Rectal smooth muscle tissue (tissue), 1 donor: Measurements from ENCODE around the gene KANK4.

Source experiments
- H3K27ac ChIP-seq: one replicate; pipeline ENCODE4 v1.7.0; 2013; ENCODE audit warnings: low read depth, low read length, inconsistent platforms
- H3K27me3 ChIP-seq: one replicate; pipeline ENCODE4 v1.7.0; 2013; ENCODE audit warnings: low read length; ENCODE audit not compliant: control insufficient read depth, insufficient read depth
- H3K36me3 ChIP-seq: one replicate; pipeline ENCODE4 v1.7.0; 2013; ENCODE audit warnings: low read length; ENCODE audit not compliant: control insufficient read depth, insufficient read depth
- H3K4me1 ChIP-seq: one replicate; pipeline ENCODE4 v1.7.0; 2013; ENCODE audit warnings: low read length; ENCODE audit not compliant: control insufficient read depth, insufficient read depth
- H3K4me3 ChIP-seq: one replicate; pipeline ENCODE4 v1.7.0; 2013; ENCODE audit warnings: low read length
- H3K9ac ChIP-seq: one replicate; pipeline ENCODE4 v1.7.0; 2013; ENCODE audit warnings: low read length

The KANK4 gene

DNA sequence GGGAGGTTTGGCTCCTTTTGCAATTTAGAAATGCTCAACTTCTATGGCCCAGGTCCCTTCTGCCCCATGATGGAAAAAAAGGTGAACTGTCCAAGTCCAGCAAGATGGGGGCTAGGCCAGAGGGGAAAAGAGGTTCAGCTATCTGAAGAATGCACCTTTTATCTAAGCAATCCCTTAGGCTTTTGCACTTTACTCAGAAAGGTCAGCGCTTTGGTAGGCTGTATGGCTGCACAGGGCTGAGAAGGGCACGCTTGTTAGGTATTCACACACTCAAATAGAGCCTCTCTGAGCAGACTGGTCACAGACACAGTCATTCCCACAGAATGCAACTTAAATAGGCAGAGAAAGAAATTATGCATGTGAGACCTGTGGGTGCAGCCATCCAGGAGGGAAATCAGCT, 31.0 kb downstream of the KANK4 start:
- Histone ChIP-seq H3K27ac (no peak overlapping the region), H3K4me3 (no peak overlapping the region), H3K9ac (no peak overlapping the region), H3K4me1 (no peaks in the 10 kb centered on the region), H3K36me3 (no peaks in the 10 kb centered on the region), H3K27me3 (no peaks in the 10 kb centered on the region)

DNA sequence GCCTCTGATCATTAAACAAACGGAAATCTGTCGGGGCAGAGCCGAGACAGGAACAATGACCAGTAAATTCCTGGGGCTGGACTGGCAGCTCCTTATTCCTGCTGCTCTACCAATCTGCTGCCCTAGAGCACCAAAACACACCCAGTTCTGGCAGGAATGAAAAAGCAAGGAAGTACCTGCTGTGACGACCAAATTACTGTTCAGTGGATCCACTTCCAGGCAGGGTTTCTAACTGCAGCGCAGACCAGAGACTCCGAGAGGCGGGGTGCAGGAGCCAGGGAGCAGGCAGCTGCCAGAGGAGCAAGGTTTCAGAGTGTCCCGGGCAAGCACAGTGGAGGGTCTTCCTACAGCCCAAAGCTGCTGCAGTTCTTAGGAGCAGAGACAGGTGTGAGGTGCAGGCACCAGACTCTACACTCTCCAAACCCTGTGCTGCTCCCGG, 32.4 kb downstream of the KANK4 start:
- no peak overlapping the region for H3K27ac ChIP-seq
- H3K4me3 ChIP-seq: no peak overlapping the region
- H3K4me1 ChIP-seq: no peaks in the 10 kb centered on the region
- no peak overlapping the region for H3K9ac ChIP-seq
- H3K27me3 ChIP-seq: no peaks in the 10 kb centered on the region
- no peaks in the 10 kb centered on the region for H3K36me3 ChIP-seq

- peak overlapping the region; percentile 10 for H3K4me3 ChIP-seq
- H3K4me1 ChIP-seq: no peaks in the 10 kb centered on the region
- H3K27ac ChIP-seq: no peak overlapping the region
- H3K36me3 ChIP-seq: no peaks in the 10 kb centered on the region
- no peak overlapping the region for H3K9ac ChIP-seq
- H3K27me3 ChIP-seq: no peaks in the 10 kb centered on the region
Observed at GRCh38 chr1:62285984-62286785, 33.0 kb downstream of the KANK4 start.

- no peaks in the 10 kb centered on the region for H3K4me1 ChIP-seq
- no peaks in the 10 kb centered on the region for H3K36me3 ChIP-seq
- no peak overlapping the region for H3K4me3 ChIP-seq
- no peak overlapping the region for H3K27ac ChIP-seq
- no peak overlapping the region for H3K9ac ChIP-seq
- H3K27me3 ChIP-seq: no peaks in the 10 kb centered on the region
Observed at GRCh38 chr1:62285440-62285839, 33.8 kb downstream of the KANK4 start.

GRCh38 chr1:62283986-62284385, 35.2 kb downstream of the KANK4 start:
- Histone ChIP-seq H3K27ac (no peak overlapping the region), H3K4me3 (no peak overlapping the region), H3K27me3 (no peaks in the 10 kb centered on the region), H3K9ac (no peak overlapping the region), H3K36me3 (no peaks in the 10 kb centered on the region), H3K4me1 (no peaks in the 10 kb centered on the region)

DNA sequence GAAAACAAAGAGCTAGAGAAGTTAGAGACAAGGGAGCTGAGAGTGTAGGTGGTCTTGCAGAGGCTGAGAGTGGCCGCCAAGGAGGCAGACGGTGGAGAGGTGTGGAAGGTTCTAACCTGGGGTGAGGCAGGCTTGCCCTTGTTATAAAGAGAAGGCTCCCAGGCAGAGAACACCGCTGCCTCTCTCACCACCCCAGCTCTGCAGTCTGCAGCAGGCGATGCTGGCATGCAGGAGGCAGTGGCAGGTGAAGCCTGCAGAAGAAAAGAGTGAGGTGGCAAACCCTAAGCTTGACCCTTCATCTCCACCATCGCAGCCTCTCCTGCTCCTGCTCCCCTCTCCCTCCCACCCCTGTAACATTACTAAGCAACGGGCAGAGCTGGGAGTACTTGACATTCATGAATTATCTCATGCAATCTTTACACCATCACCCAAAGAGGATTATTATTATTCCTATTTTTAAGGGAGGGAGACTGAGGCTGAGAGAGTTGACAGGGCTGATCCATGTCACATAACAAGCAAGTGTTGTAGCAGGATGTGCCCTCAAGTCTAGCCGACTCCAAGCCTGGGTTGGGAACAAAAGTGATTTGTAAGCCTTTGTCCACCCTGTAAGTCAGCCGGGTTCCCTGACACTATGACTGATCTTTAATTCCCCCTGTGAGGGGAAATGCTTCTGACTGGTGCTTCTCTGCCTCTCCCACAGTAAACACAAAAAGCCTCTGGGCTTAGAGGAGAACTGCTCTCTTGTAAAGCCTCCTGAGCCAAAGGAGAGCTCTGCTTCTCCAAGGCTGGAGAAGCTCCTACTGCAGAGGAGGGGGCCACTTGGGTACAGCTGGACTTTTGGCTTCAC, 36.1 kb downstream of the KANK4 start:
- no peaks in the 10 kb centered on the region for H3K36me3 ChIP-seq
- no peaks in the 10 kb centered on the region for H3K27me3 ChIP-seq
- no peak overlapping the region for H3K4me3 ChIP-seq
- H3K27ac ChIP-seq: no peak overlapping the region
- H3K4me1 ChIP-seq: no peaks in the 10 kb centered on the region
- no peak overlapping the region for H3K9ac ChIP-seq

DNA sequence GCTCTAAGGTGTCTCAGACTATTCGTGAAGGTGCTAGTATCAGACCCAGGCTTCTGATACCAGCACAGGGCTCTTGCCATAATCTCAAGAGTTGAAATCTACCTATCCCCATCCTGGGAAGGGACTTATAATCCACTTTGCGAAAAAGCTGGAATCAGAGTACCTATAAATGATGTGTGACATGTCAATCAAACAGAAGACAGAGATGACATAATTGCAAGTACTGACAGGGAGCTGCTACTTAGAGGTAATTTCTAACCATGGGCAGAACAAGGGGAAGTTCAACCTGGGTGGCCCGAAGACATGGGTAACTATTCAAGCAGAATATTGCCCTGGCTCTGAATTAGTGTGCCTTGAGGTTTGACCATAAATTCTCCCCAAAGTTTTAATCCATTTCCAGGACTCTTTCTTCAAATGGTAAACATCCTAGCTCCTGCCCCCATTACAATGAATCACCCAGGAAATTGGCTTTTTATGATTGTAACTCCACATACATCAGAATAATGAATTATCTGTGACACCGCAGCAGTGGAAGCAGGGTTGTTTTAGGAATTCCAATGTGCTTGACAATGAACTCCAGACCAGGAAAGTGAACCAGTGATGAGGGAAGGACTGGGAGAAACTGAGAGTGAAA, 37.2 kb downstream of the KANK4 start:
- no peaks in the 10 kb centered on the region for H3K36me3 ChIP-seq

DNA sequence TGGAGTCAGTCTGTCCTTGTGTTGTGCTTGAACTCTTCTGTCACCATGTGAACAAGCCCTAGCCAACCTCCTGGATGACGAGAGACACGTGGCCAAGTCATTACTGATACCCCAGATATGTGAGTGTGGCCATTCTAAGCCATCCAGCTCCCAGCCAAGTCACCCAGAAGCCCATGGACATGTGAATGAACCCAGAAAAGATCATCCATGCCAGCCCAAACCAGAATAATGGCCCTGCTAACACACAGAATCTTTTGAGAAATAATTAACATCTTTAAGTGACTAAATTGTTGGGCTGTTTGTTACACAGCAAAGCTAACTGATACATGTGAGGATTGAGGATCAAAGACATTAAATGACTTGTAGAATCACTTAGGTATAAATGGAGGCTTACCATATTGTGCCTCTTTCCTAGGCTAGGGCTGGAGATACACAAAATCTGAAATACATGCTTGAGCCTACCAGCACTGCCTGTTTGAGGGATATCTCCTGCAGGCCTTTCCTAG, 38.2 kb downstream of the KANK4 start:
- Histone ChIP-seq H3K4me3 (no peak overlapping the region), H3K36me3 (no peaks in the 10 kb centered on the region), H3K27ac (no peak overlapping the region), H3K27me3 (no peaks in the 10 kb centered on the region), H3K9ac (no peak overlapping the region), H3K4me1 (no peaks in the 10 kb centered on the region)

More for the DNA sequence above, 37.2 kb downstream of the KANK4 start:
- no peaks in the 10 kb centered on the region for H3K4me1 ChIP-seq
- H3K27me3 ChIP-seq: no peaks in the 10 kb centered on the region
- no peak overlapping the region for H3K27ac ChIP-seq
- H3K9ac ChIP-seq: no peak overlapping the region
- no peak overlapping the region for H3K4me3 ChIP-seq

DNA sequence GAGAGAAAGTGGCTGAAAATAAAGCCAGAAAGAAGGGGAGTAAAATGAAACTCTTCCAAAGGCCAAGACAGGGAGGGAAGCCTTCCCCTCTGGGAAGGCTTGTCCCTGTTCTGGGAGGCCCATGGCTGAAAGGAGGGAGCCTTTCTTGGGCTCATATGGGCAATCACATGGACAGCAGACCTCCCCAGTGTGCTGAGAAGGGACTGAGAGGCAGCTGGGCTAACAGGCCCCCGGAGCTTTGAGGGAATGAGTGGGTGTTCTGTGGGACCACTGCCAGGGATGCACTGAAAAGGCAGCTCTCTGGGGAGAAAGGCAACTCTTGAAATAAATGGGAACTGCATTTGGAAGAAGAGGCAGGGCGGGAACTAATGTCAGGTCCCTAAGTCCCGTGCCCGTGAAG, 39.1 kb downstream of the KANK4 start:
- Histone ChIP-seq H3K27me3 (no peaks in the 10 kb centered on the region), H3K4me3 (no peak overlapping the region), H3K9ac (no peak overlapping the region), H3K36me3 (no peaks in the 10 kb centered on the region), H3K4me1 (no peaks in the 10 kb centered on the region), H3K27ac (no peak overlapping the region)

DNA sequence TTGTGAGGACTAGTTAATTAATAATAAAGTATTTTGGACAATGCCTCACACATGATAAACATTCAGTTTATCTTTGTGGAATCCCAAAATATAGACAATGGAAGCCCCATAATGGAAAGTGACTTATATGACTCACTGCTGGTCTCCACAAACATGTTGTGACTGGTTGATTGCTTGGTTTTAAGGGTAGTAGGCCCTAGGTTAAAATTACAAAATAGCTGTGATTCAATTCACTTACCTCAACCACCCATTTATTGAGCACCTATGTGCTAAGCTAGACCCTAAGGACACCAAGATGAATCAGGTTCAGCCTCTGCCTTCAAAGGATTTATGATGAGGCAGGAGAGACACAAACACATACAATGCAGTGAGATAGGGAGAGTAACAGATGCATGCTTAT, 42.4 kb downstream of the KANK4 start:
- Histone ChIP-seq H3K4me1 (no peaks in the 10 kb centered on the region), H3K4me3 (no peak overlapping the region), H3K9ac (no peak overlapping the region), H3K27ac (no peak overlapping the region), H3K36me3 (no peaks in the 10 kb centered on the region), H3K27me3 (no peaks in the 10 kb centered on the region)

- H3K9ac ChIP-seq: no peak overlapping the region
Observed at GRCh38 chr1:62274496-62275485, 44.4 kb downstream of the KANK4 start.

More at GRCh38 chr1:62274496-62275485, 44.4 kb downstream of the KANK4 start:
- no peaks in the 10 kb centered on the region for H3K4me1 ChIP-seq
- no peak overlapping the region for H3K27ac ChIP-seq
- no peak overlapping the region for H3K4me3 ChIP-seq
- H3K36me3 ChIP-seq: no peaks in the 10 kb centered on the region
- H3K27me3 ChIP-seq: no peaks in the 10 kb centered on the region
